CD14-positive monocyte (primary cell): ENCODE data around the gene CPN2. TPM values are rescaled to one million over a fixed set of nuclear protein-coding genes. Genes with fewer than 3 reads are reported as not detected.

Source experiments
- DNase-seq, 3 donors: peaks; one replicate each; pipeline ENCODE4 v3.0.0-alpha.2; 2011 to 2022
- H2AFZ ChIP-seq: 2 replicates; pipeline ENCODE4 v1.6.0; 2012; ENCODE audit warnings: mild to moderate bottlenecking, low read depth, low read length, inconsistent platforms; ENCODE audit not compliant: insufficient read depth, poor library complexity, severe bottlenecking
- H3K27ac ChIP-seq, 2 donors: 1 replicate in 1 of 2; 2 replicates in 1 of 2; pipeline ENCODE4 v1.5.1; 2012 to 2013; ENCODE audit warnings: low read length in 2 of 2, control low read depth in 1 of 2, inconsistent platforms in 1 of 2, low read depth in 1 of 2, mild to moderate bottlenecking in 1 of 2
- H3K27me3 ChIP-seq, 2 donors: one replicate each; pipeline versions ENCODE4 v1.6.0 to v1.6.1; 2011 to 2013; ENCODE audit warnings: low read length in 2 of 2; ENCODE audit not compliant: control insufficient read depth in 2 of 2, insufficient read depth in 2 of 2
- H3K36me3 ChIP-seq, 2 donors: replicated peaks in 1 of 2; 1 replicate in 1 of 2; 2 replicates in 1 of 2; pipeline versions ENCODE4 v1.5.1 to v1.6.1; 2012 to 2013; ENCODE audit warnings: low read length in 2 of 2, control low read depth in 1 of 2, inconsistent platforms in 1 of 2, mild to moderate bottlenecking in 1 of 2; ENCODE audit not compliant: insufficient read depth in 2 of 2, control insufficient read depth in 1 of 2
- H3K4me1 ChIP-seq, 2 donors: 1 replicate in 1 of 2; 2 replicates in 1 of 2; pipeline versions ENCODE4 v1.5.1 to v1.6.1; 2012 to 2013; ENCODE audit warnings: low read length in 2 of 2, control low read depth in 1 of 2, inconsistent platforms in 1 of 2, mild to moderate bottlenecking in 1 of 2, moderate library complexity in 1 of 2; ENCODE audit not compliant: insufficient read depth in 2 of 2, control insufficient read depth in 1 of 2
- H3K4me2 ChIP-seq: replicated peaks from 2 replicates; pipeline ENCODE3; 2012; ENCODE audit warnings: low read length, moderate library complexity, mild to moderate bottlenecking; ENCODE audit not compliant: poor library complexity, severe bottlenecking; ENCODE audit errors: extremely low read depth
- H3K4me3 ChIP-seq, 3 experiments: fragments of 200-600 bp in 1 of 3; sonication (generic) in 1 of 3; replicated peaks in 1 of 3; 1 replicate in 2 of 3; 2 replicates in 1 of 3; pipeline ENCODE4 v1.5.1; 2011 to 2013; ENCODE audit warnings: low read length in 3 of 3, mild to moderate bottlenecking in 3 of 3, control low read depth in 2 of 3, low read depth in 2 of 3, inconsistent platforms in 1 of 3, moderate library complexity in 1 of 3
- H3K79me2 ChIP-seq: 2 replicates; pipeline ENCODE4 v1.6.0; 2012; ENCODE audit warnings: mild to moderate bottlenecking, control low read depth, inconsistent platforms, low read length, moderate library complexity; ENCODE audit not compliant: insufficient read depth
- H3K9ac ChIP-seq: 2 replicates; pipeline ENCODE4 v1.6.0; 2017; ENCODE audit warnings: low read length, mild to moderate bottlenecking; ENCODE audit not compliant: insufficient read depth, poor library complexity, severe bottlenecking
- H3K9me3 ChIP-seq, 2 donors: replicated peaks in 1 of 2; 1 replicate in 1 of 2; 2 replicates in 1 of 2; pipeline versions ENCODE4 v1.5.1 to v1.6.1; 2012 to 2013; ENCODE audit warnings: low read length in 2 of 2, control low read depth in 1 of 2; ENCODE audit not compliant: control insufficient read depth in 1 of 2, insufficient read depth in 1 of 2
- H4K20me1 ChIP-seq: 2 replicates; pipeline ENCODE4 v1.6.0; 2012; ENCODE audit warnings: mild to moderate bottlenecking, low read length, control low read depth, moderate library complexity; ENCODE audit not compliant: insufficient read depth
- H3K27ac Mint-ChIP-seq, 7 donors: one replicate each; pipeline ENCODE4 v1.8.0; 2020; ENCODE audit warnings: mild to moderate bottlenecking in 7 of 7, mixed read lengths in 7 of 7, moderate library complexity in 6 of 7, inconsistent platforms in 2 of 7
- H3K27me3 Mint-ChIP-seq, 3 donors: one replicate each; pipeline ENCODE4 v1.8.0; 2021 to 2022; ENCODE audit warnings: low read depth in 3 of 3, mild to moderate bottlenecking in 3 of 3, mixed read lengths in 3 of 3, moderate library complexity in 3 of 3, inconsistent platforms in 1 of 3
- H3K36me3 Mint-ChIP-seq, 2 donors: one replicate each; pipeline ENCODE4 v1.8.0; 2020; ENCODE audit warnings: mixed read lengths in 2 of 2, inconsistent platforms in 1 of 2, mild to moderate bottlenecking in 1 of 2
- H3K4me1 Mint-ChIP-seq: one replicate; pipeline ENCODE4 v1.8.0; 2020; ENCODE audit warnings: mild to moderate bottlenecking, mixed read lengths
- H3K4me3 Mint-ChIP-seq, 2 donors: one replicate each; pipeline ENCODE4 v1.8.0; 2020; ENCODE audit warnings: mild to moderate bottlenecking in 2 of 2, mixed read lengths in 2 of 2, moderate library complexity in 1 of 2
- H3K9me3 Mint-ChIP-seq, 7 donors: one replicate each; pipeline ENCODE4 v1.8.0; 2020 to 2022; ENCODE audit warnings: mixed read lengths in 7 of 7, mild to moderate bottlenecking in 6 of 7, moderate library complexity in 6 of 7, inconsistent platforms in 2 of 7
- WGBS: methylation state at CpG from one replicate; pipeline ENCODE4 v1.1.5; 2013; ENCODE audit warnings: missing lambda C conversion rate; ENCODE audit not compliant: insufficient coverage; 5-methylcytosine and 5-hydroxymethylcytosine counted together
- intact Hi-C, 2 donors: fragments of 100-400 bp; cut with micrococcal nuclease; formaldehyde crosslinking; loops; one replicate each; pipeline versions ENCODE4 v1.15.0 to v1.15.1; 2023
- polyA plus RNA-seq, 3 donors: library from polyadenylated mRNA; depleted of rRNA in 1 of 3; unstranded in 2 of 3; stranded (reverse) in 1 of 3; fragments of 300-500 nt in 2 of 3; fragments of >200 nt in 1 of 3; fragmentation: Illumina TruSeq in 2 of 3; gene quantifications; 1 replicate in 2 of 3; 2 replicates in 1 of 3; pipeline ENCODE4 v1.2.3, GENCODE V29; 2012 to 2021
- TF ChIP-seq, protein P1 (sequence below): fragments of 200-600 bp; IDR thresholded peaks from one replicate; pipeline ENCODE4 v1.8.0; 2022; ENCODE audit warnings: antibody characterized with exemption, mild to moderate bottlenecking

The CPN2 gene
- polyA plus RNA-seq, 3 donors: not detected

DNA sequence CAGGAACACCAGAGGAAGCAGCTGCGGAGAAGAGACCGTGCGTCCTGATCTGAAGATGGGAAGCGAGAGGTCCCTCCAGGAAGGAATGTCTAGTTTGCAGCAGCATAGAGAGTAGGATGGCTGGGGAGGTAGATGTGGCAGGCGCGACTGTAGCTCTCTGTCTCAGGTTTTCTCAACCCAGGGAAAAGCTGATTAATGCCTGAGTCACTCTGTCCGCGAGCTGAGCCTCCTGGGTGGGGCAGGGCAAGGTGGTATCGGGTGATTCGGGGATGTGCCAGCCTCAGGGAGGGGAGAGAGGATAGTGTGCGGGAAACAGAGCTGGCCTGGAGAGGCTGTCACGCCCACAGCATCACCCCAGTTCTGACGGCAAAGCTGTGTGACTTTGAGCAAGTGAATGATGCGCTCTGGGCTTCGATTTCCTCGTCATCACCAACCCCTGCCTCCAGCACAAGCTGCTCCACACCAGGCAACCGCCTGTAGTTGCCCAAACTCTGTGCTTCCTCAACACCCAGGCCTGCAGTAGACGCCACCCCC lies 28.4 kb downstream of the CPN2 start:
- Mint-ChIP-seq H3K36me3 (no peaks in the 10 kb centered on the region), H3K9me3 (peaks cover 7 to 15% (median 13%) of the 10 kb centered on the region in 7 donors), H3K4me3 (peak overlapping the region in 1 of 2 donors; percentile 22), H3K27ac (peak overlapping the region in 1 of 7 donors; percentile 83), H3K4me1 (peaks cover 8% of the 10 kb centered on the region), H3K27me3 (peaks cover 13 to 36% (median 14%) of the 10 kb centered on the region in 3 donors)
- peaks cover 0 to 16% of the 10 kb centered on the region in 2 donors for H3K27me3 ChIP-seq
- no peak overlapping the region for H3K9ac ChIP-seq
- 72% methylated on average over 17 of the region's 18 CpGs for whole genome bisulfite sequencing
- H3K79me2 ChIP-seq: no peaks in the 10 kb centered on the region
- no peak for DNase-seq
- no peaks in the 10 kb centered on the region for H4K20me1 ChIP-seq
- no peak overlapping the region for H3K27ac ChIP-seq
- no peaks in the 10 kb centered on the region for H3K36me3 ChIP-seq
- H3K4me3 ChIP-seq: no peak overlapping the region
- H3K9me3 ChIP-seq: peaks cover 9 to 14% of the 10 kb centered on the region in 2 donors
- TF ChIP-seq, protein P1, sequence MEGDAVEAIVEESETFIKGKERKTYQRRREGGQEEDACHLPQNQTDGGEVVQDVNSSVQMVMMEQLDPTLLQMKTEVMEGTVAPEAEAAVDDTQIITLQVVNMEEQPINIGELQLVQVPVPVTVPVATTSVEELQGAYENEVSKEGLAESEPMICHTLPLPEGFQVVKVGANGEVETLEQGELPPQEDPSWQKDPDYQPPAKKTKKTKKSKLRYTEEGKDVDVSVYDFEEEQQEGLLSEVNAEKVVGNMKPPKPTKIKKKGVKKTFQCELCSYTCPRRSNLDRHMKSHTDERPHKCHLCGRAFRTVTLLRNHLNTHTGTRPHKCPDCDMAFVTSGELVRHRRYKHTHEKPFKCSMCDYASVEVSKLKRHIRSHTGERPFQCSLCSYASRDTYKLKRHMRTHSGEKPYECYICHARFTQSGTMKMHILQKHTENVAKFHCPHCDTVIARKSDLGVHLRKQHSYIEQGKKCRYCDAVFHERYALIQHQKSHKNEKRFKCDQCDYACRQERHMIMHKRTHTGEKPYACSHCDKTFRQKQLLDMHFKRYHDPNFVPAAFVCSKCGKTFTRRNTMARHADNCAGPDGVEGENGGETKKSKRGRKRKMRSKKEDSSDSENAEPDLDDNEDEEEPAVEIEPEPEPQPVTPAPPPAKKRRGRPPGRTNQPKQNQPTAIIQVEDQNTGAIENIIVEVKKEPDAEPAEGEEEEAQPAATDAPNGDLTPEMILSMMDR: no peak
- no peak overlapping the region for H2AFZ ChIP-seq
- no peak overlapping the region for H3K4me2 ChIP-seq
- H3K4me1 ChIP-seq: peaks cover 4 to 13% of the 10 kb centered on the region in 2 donors
- intact Hi-C loops: no loop called here

DNA sequence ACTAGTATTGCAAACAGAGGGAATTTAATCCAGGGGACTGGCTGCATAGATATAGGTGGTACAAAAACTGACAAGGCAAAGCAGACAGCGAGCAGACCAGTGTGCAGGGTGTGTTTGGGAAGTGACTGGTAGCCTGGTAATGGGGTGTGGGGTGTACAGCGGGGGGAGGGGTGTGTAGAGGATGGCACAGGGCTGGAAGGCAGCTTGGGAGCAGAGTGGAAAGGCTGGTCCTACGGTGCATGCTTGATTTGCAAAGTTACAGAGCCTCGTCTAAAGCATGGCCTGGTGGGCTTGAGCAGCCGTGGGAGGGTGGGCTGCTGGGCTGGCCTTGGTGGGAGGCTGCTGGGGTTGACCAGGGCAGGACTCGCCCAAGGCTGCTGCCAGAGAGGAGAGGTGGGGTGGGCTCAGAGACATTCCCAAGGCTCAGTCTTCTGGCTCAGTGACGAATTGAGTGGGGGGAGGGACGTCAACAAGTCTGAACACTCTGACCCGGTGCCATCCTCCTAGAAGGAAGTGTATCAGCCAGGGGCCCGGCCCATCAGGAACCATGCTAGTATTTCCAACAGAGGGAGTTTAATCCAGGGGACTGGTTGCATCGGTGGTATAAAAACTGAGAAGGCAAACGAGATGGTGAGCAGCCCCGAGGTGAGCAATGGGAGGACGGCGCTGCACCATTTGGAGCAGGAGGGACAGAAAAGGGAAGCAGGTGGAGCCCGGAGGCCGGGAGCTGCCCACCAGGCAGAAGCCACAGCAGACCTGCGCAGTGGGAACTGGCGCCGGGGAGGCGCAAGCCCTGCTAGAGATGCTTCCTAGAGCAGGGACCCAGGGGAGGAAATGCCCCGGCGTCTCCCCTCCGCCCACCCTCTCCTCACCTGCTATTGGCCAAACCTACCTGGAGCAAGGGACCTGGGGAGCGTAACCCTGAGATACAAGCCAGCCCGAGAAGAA lies 29.2 kb downstream of the CPN2 start:
- Mint-ChIP-seq H3K9me3 (peaks cover 7 to 15% (median 13%) of the 10 kb centered on the region in 7 donors), H3K27me3 (peaks cover 20 to 41% (median 21%) of the 10 kb centered on the region in 3 donors), H3K4me3 (peak overlapping the region in 1 of 2 donors; percentile 22), H3K36me3 (no peaks in the 10 kb centered on the region), H3K27ac (no peak overlapping the region), H3K4me1 (peaks cover 8% of the 10 kb centered on the region)
- no peak overlapping the region for H3K4me3 ChIP-seq
- TF ChIP-seq, protein P1: no peak
- intact Hi-C loops: no loop called here
- no peak overlapping the region for H2AFZ ChIP-seq
- no peaks in the 10 kb centered on the region for H3K79me2 ChIP-seq
- peaks cover 0 to 21% of the 10 kb centered on the region in 2 donors for H3K27me3 ChIP-seq
- no peaks in the 10 kb centered on the region for H3K36me3 ChIP-seq
- H3K4me2 ChIP-seq: no peak overlapping the region
- no peak overlapping the region for H3K9ac ChIP-seq
- H3K27ac ChIP-seq: no peak overlapping the region
- peaks cover 4 to 13% of the 10 kb centered on the region in 2 donors for H3K4me1 ChIP-seq
- H4K20me1 ChIP-seq: no peaks in the 10 kb centered on the region
- 86% methylated on average over 19 of the region's 26 CpGs for WGBS
- no peak for DNase-seq
- peaks cover 9 to 14% of the 10 kb centered on the region in 2 donors for H3K9me3 ChIP-seq
